Right lobe of liver (tissue), 6 donors: ENCODE results near the gene CRPPA. TPM values are rescaled to one million over a fixed set of nuclear protein-coding genes. Genes with fewer than 3 reads are reported as not detected.
A peak's percentile ranks its signal among the peaks of the same experiment; 100 is the strongest.

ENCODE experiments used
- ATAC-seq, 4 donors: fragments of 200-7000 bp; cut with Tn5 transposase; one replicate each; pipeline ENCODE4 v1.9.1; 2020; ENCODE audit warnings: mild to moderate bottlenecking in 4 of 4, moderate library complexity in 4 of 4
- DNase-seq, 3 donors: peaks; one replicate each; pipeline ENCODE4 v3.0.0-alpha.2; 2020
- H3K27ac ChIP-seq, 3 donors: fragments of 200-600 bp; one replicate each; pipeline ENCODE4 v1.8.0; 2022
- H3K27me3 ChIP-seq, 2 donors: fragments of 200-600 bp; one replicate each; pipeline ENCODE4 v1.8.0; 2022
- H3K36me3 ChIP-seq, 4 donors: fragments of 200-600 bp; sonication (generic) in 1 of 4; one replicate each; pipeline versions ENCODE4 v1.5.1 to v1.8.0; 2017 to 2022; ENCODE audit warnings: control low read depth in 1 of 4
- H3K4me1 ChIP-seq, 4 donors: fragments of 200-600 bp; sonication (generic) in 1 of 4; one replicate each; pipeline versions ENCODE4 v1.5.1 to v1.8.0; 2017 to 2022; ENCODE audit warnings: control low read depth in 1 of 4
- H3K4me3 ChIP-seq, 3 donors: fragments of 200-600 bp; one replicate each; pipeline ENCODE4 v1.8.0; 2022
- H3K9me3 ChIP-seq, 4 donors: fragments of 200-600 bp; sonication (generic) in 1 of 4; one replicate each; pipeline versions ENCODE4 v1.5.1 to v1.8.0; 2017 to 2022; ENCODE audit warnings: control low read depth in 1 of 4
- POLR2A ChIP-seq: fragments of 450-650 bp; IDR thresholded peaks from one replicate; pipeline ENCODE4 v1.6.1; 2017; ENCODE audit warnings: antibody characterized with exemption, mild to moderate bottlenecking
- WGBS: methylation state at CpG from one replicate; pipeline ENCODE4 v1.1.6; 2018; ENCODE audit warnings: low coverage, low lambda C conversion rate; ENCODE audit not compliant: insufficient coverage; ENCODE audit errors: missing lambda C conversion rate; 5-methylcytosine and 5-hydroxymethylcytosine counted together
- intact Hi-C, 2 donors: fragments of 100-400 bp; cut with DNase I; formaldehyde crosslinking; loops; one replicate each; pipeline versions ENCODE4 v1.11.2 to v1.14.1; 2022
- long read RNA-seq: library from polyadenylated mRNA; unstranded; transcript quantifications from one replicate; pipeline ENCODE4 v2.0.0, GENCODE V29; 2019
- total RNA-seq, 6 experiments: library from RNA; depleted of rRNA in 2 of 6; stranded (reverse); fragments of >200 nt in 2 of 6; fragmentation: NEBNext Ultra II Directional in 3 of 6; extraction: Animal tissue kit (Norgen Biotek cat#: 25700) in 3 of 6; gene quantifications; one replicate each; pipeline versions ENCODE4 v1.1.0 to v1.2.4, GENCODE V29; 2016 to 2023
- TF ChIP-seq, protein P1 (sequence below), 4 donors: fragments of 200-600 bp in 3 of 4; fragments of 450-650 bp in 1 of 4; IDR thresholded peaks; one replicate each; pipeline versions ENCODE4 v1.5.1 to v1.8.0; 2016 to 2022; ENCODE audit warnings: antibody characterized with exemption in 4 of 4, mild to moderate bottlenecking in 2 of 4
- donor health status: DM: no; HTN: yes; CAD: no.
- donor health status: DM: no; HTN: no; CAD: no.
- donor health status: DM: no; HTN: no; CAD: no.
- donor health status: DM: no; HTN: yes; CAD: no.
- donor health status: DM: no; HTN: yes; CAD: no.

The CRPPA gene
- 1 to 10 TPM; 1.2 to 3.3 (median 2.5) TPM for total RNA-seq
- long read RNA-seq, partial matches to known transcripts: 0 of 1 reads
- long read RNA-seq, other reads (novel, unspliced or antisense): 1 of 1 reads

DNA sequence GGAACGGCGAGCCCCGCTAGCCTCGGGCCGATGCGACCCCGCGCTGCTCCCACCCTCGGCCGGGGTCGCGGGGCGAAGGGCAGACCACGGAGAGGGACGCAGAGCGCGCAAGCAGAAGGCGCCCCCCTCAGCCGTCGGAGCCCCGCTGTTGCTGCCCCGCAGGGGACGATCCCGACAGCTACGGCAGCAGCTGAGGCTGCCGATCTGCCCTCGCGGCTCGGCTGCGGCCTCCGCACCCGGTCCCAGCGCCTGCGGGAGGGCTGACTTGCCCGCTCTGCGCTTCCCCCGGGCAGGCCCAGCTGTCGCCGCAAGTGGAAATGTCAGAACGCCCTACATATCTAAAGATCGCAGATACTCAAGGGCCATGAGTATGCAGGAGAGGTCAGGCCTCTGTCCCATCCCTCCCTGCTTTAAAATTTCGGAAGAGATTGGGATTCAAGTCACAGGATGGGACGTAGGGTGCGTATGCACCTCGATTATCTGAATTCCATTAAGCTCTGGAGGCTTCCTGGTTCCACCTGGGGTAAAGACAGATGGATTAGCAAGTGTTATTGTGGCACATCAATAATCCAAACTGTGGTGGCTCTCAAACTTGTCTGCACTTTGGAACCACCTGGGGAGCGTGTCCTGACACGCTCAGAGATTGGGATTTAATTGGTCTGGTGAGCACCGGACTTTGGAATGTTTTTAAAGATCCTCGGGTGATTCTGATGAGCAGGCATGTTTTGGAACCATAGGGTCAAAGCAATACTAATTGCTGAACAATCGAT is at the start of gene CRPPA:
TSS of gene CRPPA (minus strand) at position 206 of the 770 bp plus-strand sequence. CDS start 216 bp downstream, outside the sequence.
- ATAC-seq: peak; percentile 69 to 83 (median 76)

DNA sequence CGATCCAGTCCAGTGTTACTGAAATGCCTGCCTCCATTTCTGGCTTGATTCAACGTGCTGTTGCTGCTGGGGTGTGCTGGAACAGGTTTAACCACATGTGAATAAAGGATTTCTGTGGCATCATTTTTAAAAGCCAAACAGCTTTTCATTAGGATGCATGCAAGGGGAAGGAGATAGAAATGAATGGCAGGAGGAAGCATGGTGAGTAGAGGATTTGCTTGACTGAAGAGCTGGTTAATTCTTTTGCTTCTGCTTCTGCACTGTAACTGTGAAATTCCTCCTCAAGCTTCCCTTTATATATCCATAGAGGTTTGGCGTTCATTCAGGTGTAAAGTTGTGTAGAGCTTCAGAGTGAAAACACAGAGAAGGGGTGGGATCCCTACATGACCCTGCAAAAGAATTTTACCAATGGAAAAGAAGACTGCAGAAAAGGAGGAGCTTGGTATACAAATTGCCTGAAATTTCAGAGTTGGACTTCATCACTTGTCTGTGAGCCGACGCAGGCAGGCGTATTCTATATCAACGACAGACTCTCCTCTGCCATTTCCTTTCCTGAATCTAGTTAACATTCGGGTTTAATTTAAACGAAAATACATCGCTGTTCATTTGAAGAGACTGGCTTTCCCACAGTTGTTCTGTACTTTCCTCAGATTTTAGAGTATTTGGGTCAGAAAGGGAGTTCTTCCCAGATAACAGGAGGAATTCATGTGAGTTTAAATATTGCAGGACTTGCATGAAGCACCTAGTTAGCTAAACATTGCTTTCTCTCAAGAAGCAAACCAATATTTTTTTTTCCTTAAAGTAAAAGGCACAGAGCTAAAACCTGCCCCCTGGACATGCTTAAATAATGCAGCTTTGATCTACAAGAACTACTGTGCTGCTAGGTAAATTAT is 44.4 kb upstream of the CRPPA start, which contains the start of gene SOSTDC1:
TSS of gene SOSTDC1 (minus strand) at position 270 of the 893 bp plus-strand sequence. CDS start at position 200, 70 bp downstream.
- no peak for TF ChIP-seq POLR2A
- TF ChIP-seq, protein P1, sequence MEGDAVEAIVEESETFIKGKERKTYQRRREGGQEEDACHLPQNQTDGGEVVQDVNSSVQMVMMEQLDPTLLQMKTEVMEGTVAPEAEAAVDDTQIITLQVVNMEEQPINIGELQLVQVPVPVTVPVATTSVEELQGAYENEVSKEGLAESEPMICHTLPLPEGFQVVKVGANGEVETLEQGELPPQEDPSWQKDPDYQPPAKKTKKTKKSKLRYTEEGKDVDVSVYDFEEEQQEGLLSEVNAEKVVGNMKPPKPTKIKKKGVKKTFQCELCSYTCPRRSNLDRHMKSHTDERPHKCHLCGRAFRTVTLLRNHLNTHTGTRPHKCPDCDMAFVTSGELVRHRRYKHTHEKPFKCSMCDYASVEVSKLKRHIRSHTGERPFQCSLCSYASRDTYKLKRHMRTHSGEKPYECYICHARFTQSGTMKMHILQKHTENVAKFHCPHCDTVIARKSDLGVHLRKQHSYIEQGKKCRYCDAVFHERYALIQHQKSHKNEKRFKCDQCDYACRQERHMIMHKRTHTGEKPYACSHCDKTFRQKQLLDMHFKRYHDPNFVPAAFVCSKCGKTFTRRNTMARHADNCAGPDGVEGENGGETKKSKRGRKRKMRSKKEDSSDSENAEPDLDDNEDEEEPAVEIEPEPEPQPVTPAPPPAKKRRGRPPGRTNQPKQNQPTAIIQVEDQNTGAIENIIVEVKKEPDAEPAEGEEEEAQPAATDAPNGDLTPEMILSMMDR (IDR thresholded peaks at IDR 0.05): no peak
- ATAC-seq (peak in 3 of 4 donors; percentile 32 to 70 (median 63)), DNase-seq (no peak)
- WGBS: 9% methylated on average over 10 of the region's 10 CpGs
- H3K27me3 ChIP-seq: peaks cover 0 to 8% of the 10 kb centered on the region in 2 donors
- intact Hi-C loops: no loop called here
- no peaks in the 10 kb centered on the region for H3K4me1 ChIP-seq
- no peaks in the 10 kb centered on the region for H3K9me3 ChIP-seq
- no peak within 1 kb of the TSS for H3K27ac ChIP-seq
- H3K4me3 ChIP-seq: no peak within 1 kb of the TSS
- no peaks in the 10 kb centered on the region for H3K36me3 ChIP-seq

More for the DNA sequence above, at the start of gene CRPPA:
- 11% methylated on average over 8 of the region's 50 CpGs for WGBS
- intact Hi-C loops: no loop called here
- no peaks in the 10 kb centered on the region for H3K27me3 ChIP-seq
- peak within 1 kb of the TSS; percentile 96 to 99 (median 96) for H3K27ac ChIP-seq
- H3K4me3 ChIP-seq: peak within 1 kb of the TSS; percentile 62 to 69 (median 65)
- peak; percentile 50 to 77 (median 65) for DNase-seq
- no peaks in the 10 kb centered on the region for H3K9me3 ChIP-seq
- H3K4me1 ChIP-seq: peaks cover 0 to 11% (median 0%) of the 10 kb centered on the region in 4 donors
- no peaks in the 10 kb centered on the region for H3K36me3 ChIP-seq
- TF ChIP-seq, protein P1 (IDR thresholded peaks at IDR 0.05): no peak
- TF ChIP-seq POLR2A: peak; percentile 77

DNA sequence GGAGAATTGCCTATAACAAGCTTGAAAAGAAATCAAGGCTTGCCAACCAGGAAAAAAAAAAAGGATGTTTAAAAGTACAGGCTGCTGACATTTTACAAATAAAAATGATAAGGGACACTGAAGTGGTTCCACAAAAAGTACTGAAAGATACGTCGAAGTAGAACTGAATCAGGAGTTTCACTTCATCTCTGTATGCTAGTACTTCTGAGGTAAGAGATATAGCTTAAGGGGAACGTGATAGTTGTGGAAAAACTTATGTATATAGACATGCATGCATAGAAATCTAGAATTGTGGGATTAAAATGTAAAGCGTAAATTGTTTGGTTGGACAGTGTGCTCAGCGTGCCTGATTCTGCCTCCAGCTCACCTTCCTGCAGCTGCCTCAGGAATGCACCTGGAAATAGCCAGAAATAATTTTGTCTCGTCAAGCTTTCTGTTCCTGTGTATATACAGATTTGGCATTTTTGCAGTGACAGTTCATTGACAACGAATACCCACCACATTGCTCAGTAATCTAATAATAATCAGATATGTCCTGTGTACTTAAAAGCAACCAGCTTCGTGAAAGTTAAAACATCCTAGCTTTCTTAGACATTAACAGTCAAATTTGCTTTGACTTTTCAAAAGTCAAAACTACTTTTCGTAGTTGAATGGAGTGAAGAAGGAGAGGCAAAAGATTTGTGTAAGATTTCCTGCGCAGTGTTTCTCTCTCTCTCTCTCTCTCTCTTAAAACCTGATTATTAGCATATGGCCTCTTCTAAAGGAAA is 42.8 kb upstream of the CRPPA start:
- no peaks in the 10 kb centered on the region for H3K36me3 ChIP-seq
- 40% methylated on average over 10 of the region's 10 CpGs for WGBS
- intact Hi-C loops: no loop called here
- DNase-seq (no peak), ATAC-seq (no peak)
- no peak overlapping the region for H3K27ac ChIP-seq
- H3K4me1 ChIP-seq: no peaks in the 10 kb centered on the region
- no peak for TF ChIP-seq POLR2A
- TF ChIP-seq, protein P1 (IDR thresholded peaks at IDR 0.05): no peak
- peaks cover 0 to 8% of the 10 kb centered on the region in 2 donors for H3K27me3 ChIP-seq
- H3K4me3 ChIP-seq: no peak overlapping the region
- no peaks in the 10 kb centered on the region for H3K9me3 ChIP-seq

DNA sequence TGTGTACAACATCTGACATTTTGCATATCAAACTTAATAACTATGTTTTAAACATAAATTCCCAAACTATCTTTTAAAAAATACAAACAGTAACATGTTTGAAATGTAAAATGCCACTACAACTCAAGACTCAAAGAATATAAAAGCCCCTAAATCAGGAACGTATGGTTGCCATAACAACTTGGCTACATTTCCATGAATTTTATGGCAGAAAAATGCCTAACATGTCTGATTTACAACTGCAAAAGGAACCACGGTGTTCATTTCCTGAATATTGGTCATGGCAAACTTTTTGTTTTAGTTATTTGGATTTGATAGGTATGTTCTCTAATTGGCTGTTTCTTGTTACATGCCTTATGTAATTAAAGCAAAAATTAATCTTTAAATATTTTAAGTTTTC is 42.2 kb upstream of the CRPPA start:
- TF ChIP-seq, protein P1 (IDR thresholded peaks at IDR 0.05): no peak
- no peak for TF ChIP-seq POLR2A
- Histone ChIP-seq H3K9me3 (no peaks in the 10 kb centered on the region), H3K4me3 (no peak overlapping the region), H3K27me3 (peaks cover 0 to 8% of the 10 kb centered on the region in 2 donors), H3K27ac (no peak overlapping the region), H3K36me3 (no peaks in the 10 kb centered on the region), H3K4me1 (no peaks in the 10 kb centered on the region)
- DNase-seq (no peak), ATAC-seq (no peak)
- 20% methylated on average over 2 of the region's 2 CpGs for WGBS
- intact Hi-C loops: no loop called here
